Breast epithelium (tissue), 4 donors: ENCODE measurements around the gene PTPN11. TPM values are rescaled to one million over a fixed set of nuclear protein-coding genes. Genes with fewer than 3 reads are reported as not detected.

ENCODE experiments used
- DNase-seq, 2 donors: peaks; one replicate each; pipeline ENCODE4 v3.0.0-alpha.2; 2019; ENCODE audit warnings: low spot score in 2 of 2
- H3K27ac ChIP-seq, 2 donors: fragments of 200-600 bp; sonication (generic) in 1 of 2; one replicate each; pipeline ENCODE4 v1.5.1; 2016 to 2019; ENCODE audit warnings: mild to moderate bottlenecking in 1 of 2
- H3K27me3 ChIP-seq, 2 donors: fragments of 200-600 bp; sonication (generic) in 1 of 2; one replicate each; pipeline versions ENCODE4 v1.5.1 to v1.6.0; 2017 to 2019; ENCODE audit warnings: control low read depth in 1 of 2, mild to moderate bottlenecking in 1 of 2
- H3K36me3 ChIP-seq: fragments of 200-600 bp; one replicate; pipeline ENCODE4 v1.5.1; 2019
- H3K4me1 ChIP-seq, 2 donors: fragments of 200-600 bp; sonication (generic); one replicate each; pipeline ENCODE4 v1.5.1; 2016 to 2019; ENCODE audit warnings: control low read depth in 1 of 2
- H3K4me3 ChIP-seq, 3 donors: fragments of 200-600 bp; sonication (generic); 1 replicate in 2 of 3; 2 replicates in 1 of 3; pipeline ENCODE4 v1.5.1; 2016 to 2019; ENCODE audit warnings: mild to moderate bottlenecking in 3 of 3, moderate library complexity in 2 of 3
- H3K9me3 ChIP-seq, 2 donors: fragments of 200-600 bp; sonication (generic) in 1 of 2; one replicate each; pipeline ENCODE4 v1.5.1; 2016 to 2019; ENCODE audit warnings: control low read depth in 1 of 2
- POLR2A ChIP-seq: fragments of 450-650 bp; IDR thresholded peaks from one replicate; pipeline ENCODE4 v1.6.1; 2016; ENCODE audit warnings: antibody characterized with exemption, mild to moderate bottlenecking, moderate library complexity
- POLR2AphosphoS5 ChIP-seq, 3 donors: sonication (generic); formaldehyde crosslinking; IDR thresholded peaks; one replicate each; pipeline ENCODE4 v1.6.1; 2017; ENCODE audit warnings: antibody characterized with exemption in 3 of 3
- intact Hi-C: fragments of 100-400 bp; cut with DNase I; formaldehyde crosslinking; loops from one replicate; pipeline ENCODE4 v1.15.1; 2023; ENCODE audit warnings: low total_unique reads
- total RNA-seq, 3 donors: library from RNA; depleted of rRNA; stranded (reverse); fragments of >200 nt; gene quantifications; one replicate each; pipeline ENCODE4 v1.1.0, GENCODE V29; 2016
- TF ChIP-seq, protein P1 (sequence below), 3 donors: fragments of 450-650 bp; IDR thresholded peaks; one replicate each; pipeline ENCODE4 v1.5.1; 2016 to 2017; ENCODE audit warnings: antibody characterized with exemption in 3 of 3, mild to moderate bottlenecking in 3 of 3, moderate library complexity in 3 of 3

The PTPN11 gene
- total RNA-seq, 3 donors from 2014 or later = 73.8 to 288 (median 91.4) TPM

DNA sequence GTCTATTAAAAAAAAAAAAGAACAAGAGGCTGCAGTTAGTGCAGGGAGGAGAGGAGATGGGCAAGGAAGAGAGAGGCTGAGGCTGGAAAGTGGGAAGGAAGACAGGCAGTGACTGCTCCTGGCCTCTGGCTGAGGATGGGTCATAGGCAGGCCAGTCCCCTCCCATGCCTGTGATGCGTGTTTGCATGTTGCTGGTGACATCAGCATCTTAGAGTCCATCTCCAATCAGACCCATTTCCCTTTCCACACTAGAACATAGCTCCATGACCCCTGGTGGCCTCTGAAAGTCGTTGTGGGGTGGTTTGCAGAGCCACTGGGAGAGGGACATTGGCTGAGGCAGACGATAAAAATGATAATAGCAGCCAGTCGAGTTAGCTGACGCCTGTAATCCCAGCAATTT, 132.9 kb downstream of the PTPN11 start:
- no peak for DNase-seq
- H3K4me3 ChIP-seq = no peak overlapping the region

DNA sequence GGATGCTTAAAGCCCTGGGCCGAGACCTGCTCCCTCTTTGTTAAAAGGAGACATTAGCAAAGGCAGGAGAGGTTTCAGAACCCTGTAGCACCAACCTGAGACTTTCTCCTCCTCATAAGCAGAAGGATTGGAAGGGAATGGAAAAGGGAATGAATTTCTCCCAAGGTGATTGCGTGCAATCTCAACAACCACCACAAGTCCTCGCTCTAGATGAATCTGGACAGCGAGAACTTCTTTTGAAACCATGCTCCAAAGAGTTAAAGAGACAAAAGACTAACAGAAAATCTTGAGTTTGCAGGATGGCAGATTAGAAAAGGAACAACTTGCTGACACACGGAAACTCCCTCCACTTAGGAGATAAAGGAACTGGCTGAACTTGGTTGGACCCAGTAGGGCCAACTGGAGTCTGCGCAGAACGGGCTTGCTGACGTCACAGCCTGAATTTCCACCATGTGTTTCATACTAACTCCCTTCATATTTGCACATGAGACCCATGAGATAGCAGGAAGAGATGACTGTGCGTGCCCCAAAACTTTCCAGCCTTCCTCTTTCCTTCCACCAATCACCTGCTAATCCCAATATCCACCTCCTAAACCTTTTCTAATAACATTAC, 137.0 kb downstream of the PTPN11 start:
- DNase-seq = no peak
- intact Hi-C loops = no loop called here
- no peak overlapping the region for H3K4me3 ChIP-seq
- H3K9me3 ChIP-seq = no peaks in the 10 kb centered on the region
- H3K27ac ChIP-seq = no peak overlapping the region
- no peaks in the 10 kb centered on the region for H3K4me1 ChIP-seq
- peaks cover 0 to 2% of the 10 kb centered on the region in 2 donors for H3K27me3 ChIP-seq
- no peak for TF ChIP-seq POLR2A
- TF ChIP-seq POLR2AphosphoS5 (IDR thresholded peaks at IDR 0.05) = no peak
- TF ChIP-seq, protein P1, sequence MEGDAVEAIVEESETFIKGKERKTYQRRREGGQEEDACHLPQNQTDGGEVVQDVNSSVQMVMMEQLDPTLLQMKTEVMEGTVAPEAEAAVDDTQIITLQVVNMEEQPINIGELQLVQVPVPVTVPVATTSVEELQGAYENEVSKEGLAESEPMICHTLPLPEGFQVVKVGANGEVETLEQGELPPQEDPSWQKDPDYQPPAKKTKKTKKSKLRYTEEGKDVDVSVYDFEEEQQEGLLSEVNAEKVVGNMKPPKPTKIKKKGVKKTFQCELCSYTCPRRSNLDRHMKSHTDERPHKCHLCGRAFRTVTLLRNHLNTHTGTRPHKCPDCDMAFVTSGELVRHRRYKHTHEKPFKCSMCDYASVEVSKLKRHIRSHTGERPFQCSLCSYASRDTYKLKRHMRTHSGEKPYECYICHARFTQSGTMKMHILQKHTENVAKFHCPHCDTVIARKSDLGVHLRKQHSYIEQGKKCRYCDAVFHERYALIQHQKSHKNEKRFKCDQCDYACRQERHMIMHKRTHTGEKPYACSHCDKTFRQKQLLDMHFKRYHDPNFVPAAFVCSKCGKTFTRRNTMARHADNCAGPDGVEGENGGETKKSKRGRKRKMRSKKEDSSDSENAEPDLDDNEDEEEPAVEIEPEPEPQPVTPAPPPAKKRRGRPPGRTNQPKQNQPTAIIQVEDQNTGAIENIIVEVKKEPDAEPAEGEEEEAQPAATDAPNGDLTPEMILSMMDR (IDR thresholded peaks at IDR 0.05) = no peak
- H3K36me3 ChIP-seq = no peaks in the 10 kb centered on the region

More for the DNA sequence above, 132.9 kb downstream of the PTPN11 start:
- TF ChIP-seq, protein P1 (IDR thresholded peaks at IDR 0.05) = no peak
- Histone ChIP-seq H3K4me1 (no peaks in the 10 kb centered on the region), H3K27ac (no peak overlapping the region), H3K36me3 (no peaks in the 10 kb centered on the region), H3K27me3 (peaks cover 0 to 2% of the 10 kb centered on the region in 2 donors), H3K9me3 (no peaks in the 10 kb centered on the region)
- intact Hi-C loops = no loop called here

DNA sequence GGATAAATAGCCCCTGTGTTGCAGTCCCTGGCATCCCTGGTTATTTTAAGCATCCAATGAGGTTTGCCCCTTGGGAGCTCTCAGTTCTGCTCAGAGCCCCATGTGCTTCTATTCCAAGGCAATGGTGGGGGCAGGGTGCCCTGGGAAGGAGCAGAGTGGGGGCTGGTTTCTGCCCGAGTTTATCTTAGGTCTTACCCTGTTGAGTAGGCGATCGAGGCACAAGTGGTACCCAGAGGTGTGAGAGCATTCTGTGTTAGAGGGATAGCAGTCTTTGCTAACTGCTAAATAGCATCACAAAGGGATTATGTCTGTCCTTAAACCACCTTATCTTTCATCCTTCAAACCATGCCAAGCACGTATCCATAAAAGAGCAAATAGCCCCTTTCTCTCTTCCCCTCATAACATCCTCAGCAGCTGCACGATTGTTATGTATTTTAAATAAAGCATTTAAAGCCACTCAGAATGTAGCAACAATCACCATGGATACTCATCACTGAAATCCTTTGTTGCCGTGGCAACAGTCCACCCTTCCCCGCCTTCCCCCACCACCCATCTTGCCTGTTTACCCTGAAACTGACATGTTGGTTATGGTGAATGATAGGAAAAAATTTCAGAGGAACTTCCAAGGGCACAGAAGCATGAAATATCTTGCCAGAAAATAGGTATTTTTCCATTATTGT, 139.3 kb downstream of the PTPN11 start:
- TF ChIP-seq, protein P1 (IDR thresholded peaks at IDR 0.05) = no peak
- TF ChIP-seq POLR2AphosphoS5 (IDR thresholded peaks at IDR 0.05) (no peak), POLR2A (no peak)
- Histone ChIP-seq H3K27me3 (peaks cover 0 to 2% of the 10 kb centered on the region in 2 donors), H3K4me1 (no peaks in the 10 kb centered on the region), H3K4me3 (no peak overlapping the region), H3K9me3 (no peaks in the 10 kb centered on the region), H3K27ac (no peak overlapping the region), H3K36me3 (no peaks in the 10 kb centered on the region)
- no peak for DNase-seq
- intact Hi-C loops = no loop called here

Other genes starting within 250 kb of the PTPN11 start
- 10 to 100 TPM; 37.6 to 57.4 (median 49.5) TPM for gene HECTD4, start 36.5 kb upstream of the PTPN11 start, total RNA-seq
- 1,000 to 10,000 TPM; 1,571 to 1,840 (median 1,826) TPM for gene RPL6, start 9.3 kb upstream of the PTPN11 start, total RNA-seq